ENCODE data around the gene RPL29.

Gene RPL29

DNA sequence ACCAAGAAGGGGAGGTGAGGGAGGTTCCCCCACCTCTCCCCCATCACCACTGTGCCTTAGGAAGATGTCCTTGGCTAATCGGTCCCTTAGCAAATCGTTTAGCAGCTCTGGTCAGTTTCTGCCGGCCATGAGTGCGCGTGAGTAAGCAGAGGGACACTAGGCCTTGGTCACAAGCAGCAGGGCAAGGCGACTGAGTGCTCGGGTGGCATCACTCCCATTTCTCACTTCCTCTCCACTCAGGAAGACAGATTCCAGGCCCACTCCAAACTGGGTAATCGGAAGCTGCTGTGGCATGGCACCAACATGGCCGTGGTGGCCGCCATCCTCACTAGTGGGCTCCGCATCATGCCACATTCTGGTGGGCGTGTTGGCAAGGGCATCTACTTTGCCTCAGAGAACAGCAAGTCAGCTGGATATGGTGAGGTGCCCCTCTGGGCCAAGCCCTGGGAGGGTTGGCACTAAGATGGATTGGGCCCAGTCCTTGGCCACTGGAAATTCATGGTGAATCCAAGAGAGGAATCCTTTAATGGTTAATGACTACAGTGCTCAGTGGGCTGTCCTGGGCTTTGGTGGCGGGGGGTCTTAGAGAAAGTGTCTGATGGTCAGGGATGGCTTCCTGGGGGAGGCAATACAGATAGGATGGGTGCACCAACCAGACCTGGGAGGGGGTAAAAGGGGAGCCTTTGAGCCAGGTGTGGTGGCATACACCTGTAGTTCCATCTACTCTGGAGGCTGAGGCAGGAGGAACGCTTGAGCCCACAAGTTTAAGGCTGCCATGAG is 49.6 kb downstream of the RPL29 start:
- no peak for DNase-seq (ENCODE audit: low read depth)

DNA sequence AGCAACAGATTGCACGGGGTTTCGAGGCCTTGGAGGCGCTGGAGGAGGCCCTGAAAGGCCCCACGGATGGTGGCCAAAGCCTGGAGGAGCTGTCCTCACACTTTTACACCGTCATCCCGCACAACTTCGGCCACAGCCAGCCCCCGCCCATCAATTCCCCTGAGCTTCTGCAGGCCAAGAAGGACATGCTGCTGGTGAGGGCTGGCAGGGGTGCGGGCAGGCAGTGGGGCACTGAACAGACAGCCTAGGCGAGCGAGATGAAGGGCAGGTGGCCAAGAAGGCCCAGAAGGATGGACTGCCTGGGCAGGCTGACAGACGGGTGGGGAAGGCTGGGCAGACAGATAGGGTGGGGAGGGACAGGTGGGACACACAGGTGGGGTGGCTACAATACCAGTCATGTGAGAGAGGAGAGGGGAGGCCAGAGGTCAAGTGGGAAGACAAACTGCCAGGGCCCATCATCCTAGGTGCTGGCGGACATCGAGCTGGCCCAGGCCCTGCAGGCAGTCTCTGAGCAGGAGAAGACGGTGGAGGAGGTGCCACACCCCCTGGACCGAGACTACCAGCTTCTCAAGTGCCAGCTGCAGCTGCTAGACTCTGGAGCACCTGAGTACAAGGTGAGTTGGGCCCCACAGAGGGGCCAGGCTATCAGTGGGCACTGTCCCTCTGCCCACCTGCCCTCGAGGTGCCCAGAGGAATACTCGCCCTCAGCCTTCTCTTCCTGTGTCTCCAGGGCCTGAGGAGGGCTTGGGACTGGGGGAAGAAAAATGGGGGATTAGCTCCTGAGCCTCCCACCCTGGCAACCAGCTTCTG is 50.5 kb downstream of the RPL29 start:
- DNase-seq (ENCODE audit: low read depth), result no peak

DNA sequence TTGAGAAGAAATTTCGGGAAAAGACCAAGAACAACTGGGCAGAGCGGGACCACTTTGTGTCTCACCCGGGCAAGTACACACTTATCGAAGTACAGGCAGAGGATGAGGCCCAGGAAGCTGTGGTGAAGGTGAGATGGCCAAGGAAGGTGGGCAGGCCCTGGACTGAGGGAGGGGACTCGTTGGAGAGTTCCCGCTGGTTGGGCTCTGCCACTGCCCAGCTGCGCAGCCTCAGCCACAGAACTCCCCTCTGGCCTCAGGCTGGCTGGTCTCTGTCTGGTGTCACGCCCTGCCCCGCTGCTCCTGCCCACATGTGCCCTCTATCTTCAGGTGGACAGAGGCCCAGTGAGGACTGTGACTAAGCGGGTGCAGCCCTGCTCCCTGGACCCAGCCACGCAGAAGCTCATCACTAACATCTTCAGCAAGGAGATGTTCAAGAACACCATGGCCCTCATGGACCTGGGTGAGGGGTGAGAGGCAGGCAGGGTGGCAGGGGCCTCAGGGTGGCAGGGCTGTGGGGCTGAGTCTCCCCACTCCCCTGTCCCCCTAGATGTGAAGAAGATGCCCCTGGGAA is 51.2 kb downstream of the RPL29 start:
- DNase-seq (ENCODE audit: low read depth), result no peak

Measured in iris pigment epithelial cell (primary cell).